Panc1 (cell line): ENCODE results near the gene CALCA. TPM values are rescaled to one million over a fixed set of nuclear protein-coding genes. Genes with fewer than 3 reads are reported as not detected.

Experiments used
- ATAC-seq: fragments of 200-7000 bp; cut with Tn5 transposase; 2 replicates; pipeline ENCODE4 v1.9.1; 2020; ENCODE audit warnings: mild to moderate bottlenecking, moderate library complexity
- BruUV-seq: library from RNA; stranded (reverse); fragments of 400-500 nt; replicated peaks from 2 replicates; lab custom pipeline; 2021; lab: Mats Ljungman, UMichigan
- CTCF ChIA-PET: fragments of 300-600 bp; sonication (Branson Sonifier 250); formaldehyde crosslinking; loops from one replicate; lab custom pipeline; 2022; ENCODE audit warnings: antibody characterized with exemption; lab: Charles Lee
- POLR2A ChIA-PET: fragments of 300-600 bp; sonication (Branson Sonifier 250); formaldehyde crosslinking; loops from one replicate; lab custom pipeline; 2022; ENCODE audit warnings: antibody characterized with exemption; lab: Charles Lee
- DNase-seq: peaks from one replicate; pipeline ENCODE4 v3.0.0-alpha.2; 2010; ENCODE audit warnings: low read depth, low spot score
- H3K27ac ChIP-seq: 2 replicates; pipeline ENCODE4 v1.5.1; 2011; ENCODE audit warnings: mild to moderate bottlenecking, low read length, inconsistent platforms
- H3K27me3 ChIP-seq: fragments of 200-500 bp; sonication (Bioruptor generic); 2 replicates; pipeline ENCODE4 v1.6.0; 2014; ENCODE audit warnings: low read length, inconsistent platforms; ENCODE audit not compliant: control insufficient read depth, insufficient read depth
- H3K36me3 ChIP-seq: fragments of 200-500 bp; sonication (Bioruptor generic); 2 replicates; pipeline ENCODE4 v1.5.1; 2014; ENCODE audit warnings: inconsistent platforms, mild to moderate bottlenecking, low read length, moderate library complexity; ENCODE audit not compliant: control insufficient read depth, insufficient read depth
- H3K4me1 ChIP-seq: 2 replicates; pipeline ENCODE4 v1.5.1; 2011; ENCODE audit warnings: inconsistent platforms, mild to moderate bottlenecking, low read length, moderate library complexity; ENCODE audit not compliant: control insufficient read depth, insufficient read depth
- H3K4me3 ChIP-seq, 2 experiments: 2 replicates each; pipeline ENCODE4 v1.5.1; 2011 to 2012; ENCODE audit warnings: low read depth in 2 of 2, low read length in 2 of 2, mild to moderate bottlenecking in 2 of 2, inconsistent platforms in 1 of 2, moderate library complexity in 1 of 2
- H3K9me3 ChIP-seq: fragments of 200-500 bp; sonication (Bioruptor generic); 2 replicates; pipeline ENCODE4 v1.5.1; 2014; ENCODE audit warnings: low read depth, mild to moderate bottlenecking, inconsistent platforms, low read length, moderate library complexity; ENCODE audit not compliant: control insufficient read depth, insufficient read depth
- CTCF ChIP-seq: fragments of 450-650 bp; IDR thresholded peaks from 2 replicates; pipeline ENCODE4 v1.5.1; 2017; ENCODE audit warnings: mild to moderate bottlenecking
- POLR2AphosphoS5 ChIP-seq: IDR thresholded peaks from 2 replicates; pipeline ENCODE4 v1.6.1; 2012; ENCODE audit warnings: mild to moderate bottlenecking, low read depth, low read length, moderate library complexity
- SIN3A ChIP-seq: IDR thresholded peaks from 2 replicates; pipeline ENCODE4 v1.6.1; 2012; ENCODE audit warnings: low read depth, mild to moderate bottlenecking, low read length, moderate library complexity, borderline replicate concordance; ENCODE audit not compliant: insufficient read depth
- TCF7L2 ChIP-seq: IDR thresholded peaks from 2 replicates; pipeline ENCODE4 v1.6.1; 2011; ENCODE audit warnings: mild to moderate bottlenecking, low read depth, low read length, inconsistent platforms
- in situ Hi-C: cut with HindIII; loops from 2 replicates; pipeline ENCODE4 v1.10.0; 2016; ENCODE audit warnings: low sequenced_read_pairs, low pct_unique_long_range_greater_than_20kb
- intact Hi-C: fragments of 100-400 bp; cut with micrococcal nuclease; formaldehyde crosslinking; loops from one replicate; pipeline ENCODE4 v1.10.0; 2022; ENCODE audit not compliant: unreplicated experiment
- total RNA-seq: library from RNA; stranded (reverse); gene quantifications from one replicate; pipeline ENCODE4 v1.2.1, GENCODE V29; 2021; ENCODE audit not compliant: unreplicated experiment
- TF ChIP-seq, protein P1 (sequence below), 2 experiments: IDR thresholded peaks; 2 replicates each; pipeline ENCODE4 v1.6.1; 2011 to 2012; ENCODE audit warnings: low read depth in 2 of 2, control low read depth in 1 of 2, low read length in 1 of 2, mild to moderate bottlenecking in 1 of 2, moderate library complexity in 1 of 2; ENCODE audit not compliant: insufficient read depth in 1 of 2

CALCA gene
- total RNA-seq, 1 experiment from 2014 or later, result not detected

- in situ Hi-C loops, result no loop called here
- POLR2A ChIA-PET, result no interaction called here
- no peaks in the 10 kb centered on the region for H3K9me3 ChIP-seq
- no peak overlapping the region for H3K27ac ChIP-seq
- H3K4me1 ChIP-seq, result no peaks in the 10 kb centered on the region
- no peak for DNase-seq
- CTCF ChIA-PET, result no interaction called here
- intact Hi-C loops, result no loop called here
- TF ChIP-seq, protein P1, sequence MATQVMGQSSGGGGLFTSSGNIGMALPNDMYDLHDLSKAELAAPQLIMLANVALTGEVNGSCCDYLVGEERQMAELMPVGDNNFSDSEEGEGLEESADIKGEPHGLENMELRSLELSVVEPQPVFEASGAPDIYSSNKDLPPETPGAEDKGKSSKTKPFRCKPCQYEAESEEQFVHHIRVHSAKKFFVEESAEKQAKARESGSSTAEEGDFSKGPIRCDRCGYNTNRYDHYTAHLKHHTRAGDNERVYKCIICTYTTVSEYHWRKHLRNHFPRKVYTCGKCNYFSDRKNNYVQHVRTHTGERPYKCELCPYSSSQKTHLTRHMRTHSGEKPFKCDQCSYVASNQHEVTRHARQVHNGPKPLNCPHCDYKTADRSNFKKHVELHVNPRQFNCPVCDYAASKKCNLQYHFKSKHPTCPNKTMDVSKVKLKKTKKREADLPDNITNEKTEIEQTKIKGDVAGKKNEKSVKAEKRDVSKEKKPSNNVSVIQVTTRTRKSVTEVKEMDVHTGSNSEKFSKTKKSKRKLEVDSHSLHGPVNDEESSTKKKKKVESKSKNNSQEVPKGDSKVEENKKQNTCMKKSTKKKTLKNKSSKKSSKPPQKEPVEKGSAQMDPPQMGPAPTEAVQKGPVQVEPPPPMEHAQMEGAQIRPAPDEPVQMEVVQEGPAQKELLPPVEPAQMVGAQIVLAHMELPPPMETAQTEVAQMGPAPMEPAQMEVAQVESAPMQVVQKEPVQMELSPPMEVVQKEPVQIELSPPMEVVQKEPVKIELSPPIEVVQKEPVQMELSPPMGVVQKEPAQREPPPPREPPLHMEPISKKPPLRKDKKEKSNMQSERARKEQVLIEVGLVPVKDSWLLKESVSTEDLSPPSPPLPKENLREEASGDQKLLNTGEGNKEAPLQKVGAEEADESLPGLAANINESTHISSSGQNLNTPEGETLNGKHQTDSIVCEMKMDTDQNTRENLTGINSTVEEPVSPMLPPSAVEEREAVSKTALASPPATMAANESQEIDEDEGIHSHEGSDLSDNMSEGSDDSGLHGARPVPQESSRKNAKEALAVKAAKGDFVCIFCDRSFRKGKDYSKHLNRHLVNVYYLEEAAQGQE (IDR thresholded peaks at IDR 0.05; ENCODE audit: insufficient read depth in 1 of 2, low read depth in 2 of 2, low read length in 1 of 2), result no peak
- TF ChIP-seq POLR2AphosphoS5, result no peak
- TF ChIP-seq TCF7L2, result no peak
- TF ChIP-seq CTCF, result no peak
- no peak for TF ChIP-seq SIN3A
- no peak for ATAC-seq
- H3K27me3 ChIP-seq, result peaks cover 2% of the 10 kb centered on the region; the same call in 1 of the 2 replicates
- H3K36me3 ChIP-seq, result no peaks in the 10 kb centered on the region
- BruUV-seq, result no TSS peak
- H3K4me3 ChIP-seq, result no peak overlapping the region
These were observed 16.0 kb downstream of the CALCA start for GRCh38 chr11:14956111-14956510.

DNA sequence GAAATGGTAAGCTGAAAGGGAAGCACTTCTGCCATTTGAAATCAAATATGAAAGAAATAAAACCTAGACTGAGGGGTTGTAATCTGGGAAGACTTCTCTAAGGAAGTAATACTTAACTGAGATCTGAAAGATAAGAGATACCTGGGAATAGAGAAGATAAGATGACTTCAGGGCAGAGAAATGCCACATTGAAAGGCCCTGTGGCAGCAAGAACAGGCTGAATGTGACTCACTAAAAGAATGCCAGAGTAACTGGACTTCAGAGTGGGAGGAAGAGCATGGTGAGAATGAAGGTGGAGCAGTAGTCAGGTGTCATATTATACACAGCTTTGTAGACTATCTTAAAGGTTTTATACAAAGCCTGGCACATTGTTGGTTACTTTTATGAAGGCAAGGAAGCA, 17.6 kb downstream of the CALCA start:
- CTCF ChIA-PET, result no interaction called here
- POLR2A ChIA-PET, result no interaction called here
- no peak for TF ChIP-seq CTCF
- TF ChIP-seq, protein P1 (IDR thresholded peaks at IDR 0.05; ENCODE audit: insufficient read depth in 1 of 2, low read depth in 2 of 2, low read length in 1 of 2), result no peak
- TF ChIP-seq SIN3A, result no peak
- no peak for TF ChIP-seq POLR2AphosphoS5
- no peak for TF ChIP-seq TCF7L2
- Histone ChIP-seq H3K36me3 (no peaks in the 10 kb centered on the region), H3K4me1 (no peaks in the 10 kb centered on the region), H3K4me3 (no peak overlapping the region), H3K9me3 (no peaks in the 10 kb centered on the region), H3K27ac (no peak overlapping the region), H3K27me3 (peaks cover 2% of the 10 kb centered on the region)
- DNase-seq, result no peak
- no TSS peak for BruUV-seq
- ATAC-seq, result no peak
- in situ Hi-C loops (no loop called here), intact Hi-C loops (no loop called here)
